GM19463 (cell line): ENCODE measurements around the gene FMNL2.
A peak's percentile ranks its signal among the peaks of the same experiment; 100 is the strongest.
"Not testable (repeated sequence)": the region's sequence is repeated elsewhere in the genome, so short reads cannot be mapped to it uniquely, and the experiment has no call there.

ENCODE experiments used
- ATAC-seq: cut with Tn5 transposase; IDR thresholded peaks from one replicate; pipeline ENCODE4 v1.9.1; 2021; ENCODE audit warnings: mild to moderate bottlenecking, moderate library complexity; ENCODE audit not compliant: unreplicated experiment

The FMNL2 gene

GRCh38 chr2:152335016-152335725, at the start of gene FMNL2:
FMNL2 (plus strand) TSS chr2:152335174.
- peak; percentile 91 for ATAC-seq

- no peak for ATAC-seq
Observed at GRCh38 chr2:152292991-152293390, 42.0 kb upstream of the FMNL2 start.

- ATAC-seq: no peak
Observed at GRCh38 chr2:152297715-152298114, 37.3 kb upstream of the FMNL2 start.

GRCh38 chr2:152298754-152299153, 36.2 kb upstream of the FMNL2 start:
- no peak for ATAC-seq

GRCh38 chr2:152301131-152301530, 33.8 kb upstream of the FMNL2 start:
- no peak for ATAC-seq

- no peak for ATAC-seq
Observed at GRCh38 chr2:152303951-152304350, 31.0 kb upstream of the FMNL2 start.

GRCh38 chr2:152304836-152305235, 30.1 kb upstream of the FMNL2 start:
- no peak for ATAC-seq

- ATAC-seq: no peak
Observed at GRCh38 chr2:152307863-152308262, 27.1 kb upstream of the FMNL2 start.

- ATAC-seq: no peak
Observed at GRCh38 chr2:152309352-152310214, 25.4 kb upstream of the FMNL2 start.

GRCh38 chr2:152319822-152320570, 15.0 kb upstream of the FMNL2 start:
- ATAC-seq: no peak

- no peak for ATAC-seq
Observed at GRCh38 chr2:152320814-152321213, 14.2 kb upstream of the FMNL2 start.

- no peak for ATAC-seq
Observed at GRCh38 chr2:152322222-152322621, 12.8 kb upstream of the FMNL2 start.

- ATAC-seq: not testable (repeated sequence)
Observed at GRCh38 chr2:152325126-152325525, 9.8 kb upstream of the FMNL2 start.

GRCh38 chr2:152326710-152327109, 8.3 kb upstream of the FMNL2 start:
- ATAC-seq: no peak

GRCh38 chr2:152328013-152328412, 7.0 kb upstream of the FMNL2 start:
- no peak for ATAC-seq

- ATAC-seq: no peak
Observed at GRCh38 chr2:152330235-152330866, 4.6 kb upstream of the FMNL2 start.

GRCh38 chr2:152334701-152335015, 316 bp upstream of the FMNL2 start:
- no peak for ATAC-seq

- ATAC-seq: no peak
Observed at GRCh38 chr2:152335726-152336118, 748 bp downstream of the FMNL2 start.

GRCh38 chr2:152336119-152336853, 1.3 kb downstream of the FMNL2 start:
- ATAC-seq: no peak

- no peak for ATAC-seq
Observed at GRCh38 chr2:152336854-152337510, 2.0 kb downstream of the FMNL2 start.
